ENCODE measurements around the gene CAMTA1. TPM values are rescaled to one million over a fixed set of nuclear protein-coding genes. Genes with fewer than 3 reads are reported as not detected.

CAMTA1 gene
- total RNA-seq, 1 donor from 2014 or later: 62.9 TPM

DNA sequence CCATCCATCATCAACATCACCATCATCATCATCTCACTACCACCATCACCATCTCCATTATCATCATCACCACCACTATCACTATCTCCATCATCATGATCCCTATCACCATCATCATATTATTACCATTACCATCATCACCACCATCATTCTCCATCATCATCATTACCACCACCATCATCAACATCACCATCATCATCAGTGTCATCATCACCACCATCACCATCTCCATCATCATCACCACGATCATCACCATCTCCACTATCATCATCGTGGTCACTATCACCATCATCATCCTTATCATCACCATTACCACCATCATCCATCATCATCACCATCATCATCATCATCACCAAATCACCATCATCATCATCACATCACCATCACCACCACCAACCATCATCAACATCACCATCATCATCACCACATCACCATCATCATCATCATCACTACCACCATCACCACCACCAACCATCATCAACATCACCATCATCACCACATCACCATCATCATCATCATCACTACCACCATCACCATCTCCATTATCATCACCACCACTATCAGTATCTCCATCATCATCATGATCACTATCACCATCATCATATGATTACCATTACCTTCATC lies 783.8 kb downstream of the CAMTA1 start:
- TF ChIP-seq, protein P1, sequence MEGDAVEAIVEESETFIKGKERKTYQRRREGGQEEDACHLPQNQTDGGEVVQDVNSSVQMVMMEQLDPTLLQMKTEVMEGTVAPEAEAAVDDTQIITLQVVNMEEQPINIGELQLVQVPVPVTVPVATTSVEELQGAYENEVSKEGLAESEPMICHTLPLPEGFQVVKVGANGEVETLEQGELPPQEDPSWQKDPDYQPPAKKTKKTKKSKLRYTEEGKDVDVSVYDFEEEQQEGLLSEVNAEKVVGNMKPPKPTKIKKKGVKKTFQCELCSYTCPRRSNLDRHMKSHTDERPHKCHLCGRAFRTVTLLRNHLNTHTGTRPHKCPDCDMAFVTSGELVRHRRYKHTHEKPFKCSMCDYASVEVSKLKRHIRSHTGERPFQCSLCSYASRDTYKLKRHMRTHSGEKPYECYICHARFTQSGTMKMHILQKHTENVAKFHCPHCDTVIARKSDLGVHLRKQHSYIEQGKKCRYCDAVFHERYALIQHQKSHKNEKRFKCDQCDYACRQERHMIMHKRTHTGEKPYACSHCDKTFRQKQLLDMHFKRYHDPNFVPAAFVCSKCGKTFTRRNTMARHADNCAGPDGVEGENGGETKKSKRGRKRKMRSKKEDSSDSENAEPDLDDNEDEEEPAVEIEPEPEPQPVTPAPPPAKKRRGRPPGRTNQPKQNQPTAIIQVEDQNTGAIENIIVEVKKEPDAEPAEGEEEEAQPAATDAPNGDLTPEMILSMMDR (IDR thresholded peaks at IDR 0.05): no peak
- TF ChIP-seq POLR2A (IDR thresholded peaks at IDR 0.05): no peak
- no peak for TF ChIP-seq POLR2AphosphoS5 (IDR thresholded peaks at IDR 0.05; ENCODE audit: insufficient read depth in 1 of 2, low read depth in 1 of 2)
- Histone ChIP-seq H3K4me1 (no peaks in the 10 kb centered on the region), H3K27ac (no peak overlapping the region), H3K9me3 (no peaks in the 10 kb centered on the region), H3K36me3 (no peaks in the 10 kb centered on the region), H3K27me3 (no peaks in the 10 kb centered on the region), H3K4me3 (no peak overlapping the region)
- no peak for DNase-seq (ENCODE audit: extremely low spot score in 2 of 2)
- intact Hi-C loops (cut with DNase I): no loop called here

DNA sequence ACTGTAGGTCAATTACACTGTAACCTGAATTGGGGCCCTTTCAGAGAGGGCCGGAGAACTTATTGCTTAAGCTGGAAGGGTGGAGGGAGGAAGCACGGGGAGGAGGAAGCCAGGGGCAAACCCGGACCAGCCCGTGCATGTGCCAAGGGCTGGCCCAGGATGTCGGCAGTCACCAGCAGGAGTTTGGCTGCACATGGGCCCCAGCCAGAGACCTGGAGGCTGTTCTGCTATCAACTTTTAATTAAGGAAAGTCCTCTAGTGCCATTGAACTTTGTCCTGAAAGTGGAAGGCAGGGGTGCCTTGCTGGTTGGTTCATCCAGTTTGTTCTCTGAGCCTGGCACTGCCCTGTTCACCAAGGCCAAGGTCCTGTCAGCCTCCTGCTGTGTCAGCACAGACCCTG lies 785.1 kb downstream of the CAMTA1 start:
- Histone ChIP-seq H3K27me3 (no peaks in the 10 kb centered on the region), H3K4me1 (no peaks in the 10 kb centered on the region), H3K36me3 (no peaks in the 10 kb centered on the region), H3K4me3 (no peak overlapping the region), H3K27ac (no peak overlapping the region), H3K9me3 (no peaks in the 10 kb centered on the region)
- intact Hi-C loops (cut with DNase I): no loop called here
- DNase-seq (ENCODE audit: extremely low spot score in 2 of 2): no peak
- TF ChIP-seq POLR2A (IDR thresholded peaks at IDR 0.05): no peak
- TF ChIP-seq, protein P1 (IDR thresholded peaks at IDR 0.05): no peak
- no peak for TF ChIP-seq POLR2AphosphoS5 (IDR thresholded peaks at IDR 0.05; ENCODE audit: insufficient read depth in 1 of 2, low read depth in 1 of 2)

- no peaks in the 10 kb centered on the region for H3K27me3 ChIP-seq
- no peak overlapping the region for H3K4me3 ChIP-seq
- no peak for DNase-seq (ENCODE audit: extremely low spot score in 2 of 2)
- no peak overlapping the region for H3K27ac ChIP-seq
- intact Hi-C loops (cut with DNase I): no loop called here
- H3K36me3 ChIP-seq: no peaks in the 10 kb centered on the region
- H3K9me3 ChIP-seq: no peaks in the 10 kb centered on the region
- no peaks in the 10 kb centered on the region for H3K4me1 ChIP-seq
- no peak for TF ChIP-seq POLR2AphosphoS5 (IDR thresholded peaks at IDR 0.05; ENCODE audit: insufficient read depth in 1 of 2, low read depth in 1 of 2)
- no peak for TF ChIP-seq POLR2A (IDR thresholded peaks at IDR 0.05)
- TF ChIP-seq, protein P1 (IDR thresholded peaks at IDR 0.05): no peak
These were observed 787.4 kb downstream of the CAMTA1 start for GRCh38 chr1:7572654-7573152.

DNA sequence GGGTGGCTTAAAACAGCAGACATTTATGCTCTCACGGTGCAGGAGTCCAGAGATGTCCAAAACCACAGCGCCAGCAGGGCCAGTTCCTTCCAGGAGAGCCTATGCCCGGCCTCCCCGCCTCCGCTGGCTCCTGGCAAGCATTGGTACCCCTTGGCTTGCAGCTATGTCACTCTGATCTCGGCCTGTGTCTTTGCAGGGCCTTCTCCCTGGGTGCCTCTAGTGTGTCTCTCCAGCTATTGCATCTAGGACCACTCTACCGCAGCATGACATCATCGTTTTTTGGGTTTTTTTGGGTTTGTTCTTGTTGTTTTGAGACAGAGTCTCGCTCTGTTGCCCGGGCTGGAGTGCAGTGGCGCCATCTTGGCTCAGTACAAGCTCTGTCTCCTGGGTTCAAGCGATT lies 788.2 kb downstream of the CAMTA1 start:
- Histone ChIP-seq H3K9me3 (no peaks in the 10 kb centered on the region), H3K4me3 (no peak overlapping the region), H3K36me3 (no peaks in the 10 kb centered on the region), H3K27me3 (no peaks in the 10 kb centered on the region), H3K27ac (no peak overlapping the region), H3K4me1 (no peaks in the 10 kb centered on the region)
- intact Hi-C loops (cut with DNase I): no loop called here
- no peak for TF ChIP-seq POLR2A (IDR thresholded peaks at IDR 0.05)
- TF ChIP-seq POLR2AphosphoS5 (IDR thresholded peaks at IDR 0.05; ENCODE audit: insufficient read depth in 1 of 2, low read depth in 1 of 2): no peak
- TF ChIP-seq, protein P1 (IDR thresholded peaks at IDR 0.05): no peak
- no peak for DNase-seq (ENCODE audit: extremely low spot score in 2 of 2)
